SIG-M5 treated with dmso at 0.1 percent for 504 hours (cell line): ENCODE results near the gene GNB1L.
"Not testable (repeated sequence)": the region's sequence is repeated elsewhere in the genome, so short reads cannot be mapped to it uniquely, and the experiment has no call there.

Experiments
- DNase-seq: peaks from one replicate; lab custom pipeline; 2025; ENCODE audit not compliant: unreplicated experiment; lab: John Stamatoyannopoulos, UW

Gene GNB1L

GRCh38 chr22:19799322-19800190, 55.1 kb downstream of the GNB1L start:
- no peak for DNase-seq

GRCh38 chr22:19798891-19799293, 55.8 kb downstream of the GNB1L start:
- DNase-seq: no peak

- no peak for DNase-seq
Measured at GRCh38 chr22:19798003-19798665, 56.5 kb downstream of the GNB1L start.

GRCh38 chr22:19797086-19798002, 57.3 kb downstream of the GNB1L start:
- no peak for DNase-seq

- no peak for DNase-seq
Measured at GRCh38 chr22:19796160-19796559, 58.5 kb downstream of the GNB1L start.

DNA sequence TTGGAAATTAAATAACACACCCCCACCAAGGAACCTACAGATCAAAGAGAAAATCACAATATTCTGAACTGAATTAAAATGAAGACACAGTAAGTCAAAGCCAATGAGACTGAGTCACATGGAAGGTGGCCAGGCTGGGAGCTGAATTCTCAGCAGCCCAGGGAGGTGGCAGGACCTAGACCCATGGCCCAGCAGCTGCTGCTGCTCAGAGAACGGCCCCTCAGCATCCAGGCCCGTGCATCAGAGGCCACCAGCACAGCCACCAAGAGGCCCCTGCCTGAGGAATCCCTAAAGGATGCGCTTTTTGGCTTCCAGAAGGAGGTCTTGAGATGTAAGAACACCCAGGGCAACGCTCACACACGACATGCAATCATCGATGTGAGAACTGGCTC, 59.1 kb downstream of the GNB1L start:
- no peak for DNase-seq

GRCh38 chr22:19793661-19794310, 60.9 kb downstream of the GNB1L start:
- DNase-seq: no peak

- no peak for DNase-seq
Measured at GRCh38 chr22:19793161-19793560, 61.5 kb downstream of the GNB1L start.

DNA sequence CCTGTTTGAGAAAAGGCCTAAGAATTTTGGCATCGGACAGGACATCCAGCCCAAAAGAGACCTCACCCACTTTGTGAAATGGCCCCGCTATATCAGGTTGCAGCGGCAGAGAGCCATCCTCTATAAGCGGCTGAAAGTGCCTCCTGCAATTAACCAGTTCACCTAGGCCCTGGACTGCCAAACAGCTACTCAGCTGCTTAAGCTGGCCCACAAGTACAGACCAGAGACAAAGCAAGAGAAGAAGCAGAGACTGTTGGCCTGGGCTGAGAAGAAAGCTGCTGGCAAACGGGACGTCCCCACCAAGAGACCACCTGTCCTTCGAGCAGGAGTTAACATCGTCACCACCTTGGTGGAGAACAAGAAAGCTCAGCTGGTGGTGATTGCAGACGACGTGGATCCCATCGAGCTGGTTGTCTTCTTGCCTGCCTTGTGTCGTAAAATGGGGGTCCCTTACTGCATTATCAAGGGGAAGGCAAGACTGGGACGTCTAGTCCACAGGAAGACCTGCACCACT, 62.2 kb downstream of the GNB1L start:
- DNase-seq: not testable (repeated sequence)

GRCh38 chr22:19791894-19792293, 62.8 kb downstream of the GNB1L start:
- no peak for DNase-seq

DNA sequence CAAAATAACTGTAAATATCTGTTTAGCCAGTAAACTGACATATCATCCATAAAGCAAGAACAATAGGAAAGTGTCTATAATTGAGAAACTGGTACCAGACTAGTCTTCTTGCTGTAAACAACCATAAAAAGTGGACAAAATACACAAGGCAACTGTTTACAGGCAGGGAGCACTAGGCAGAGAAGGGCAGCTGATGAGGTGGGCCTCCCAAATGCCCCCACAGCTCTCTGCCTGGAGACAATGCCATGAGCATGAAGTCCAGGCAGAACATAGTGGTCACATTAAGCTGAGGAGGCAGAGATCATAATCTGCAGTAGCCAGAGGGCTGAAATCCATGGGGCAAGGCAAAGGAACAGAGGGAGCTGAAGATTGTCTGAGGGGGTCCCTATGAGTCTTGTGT, 63.4 kb downstream of the GNB1L start:
- no peak for DNase-seq

DNA sequence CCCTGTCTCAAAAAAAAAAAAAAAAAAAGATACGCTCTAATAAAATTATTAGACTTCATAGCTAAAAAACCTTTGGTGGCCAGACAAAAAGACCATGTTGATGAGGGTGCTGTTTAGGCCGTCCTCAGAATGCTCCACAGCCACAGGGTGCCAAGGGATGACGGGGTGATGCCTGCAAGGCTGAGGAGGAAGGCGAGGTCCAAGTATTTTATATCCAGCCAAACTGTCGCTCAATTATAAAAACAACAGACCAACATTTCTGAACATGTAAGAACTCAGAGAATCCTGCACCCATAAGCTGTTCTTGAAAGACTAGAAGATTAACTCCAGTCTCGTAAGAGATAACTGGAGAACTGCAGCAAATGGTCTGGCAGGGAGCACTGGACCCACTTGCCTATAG, 64.8 kb downstream of the GNB1L start:
- no peak for DNase-seq

DNA sequence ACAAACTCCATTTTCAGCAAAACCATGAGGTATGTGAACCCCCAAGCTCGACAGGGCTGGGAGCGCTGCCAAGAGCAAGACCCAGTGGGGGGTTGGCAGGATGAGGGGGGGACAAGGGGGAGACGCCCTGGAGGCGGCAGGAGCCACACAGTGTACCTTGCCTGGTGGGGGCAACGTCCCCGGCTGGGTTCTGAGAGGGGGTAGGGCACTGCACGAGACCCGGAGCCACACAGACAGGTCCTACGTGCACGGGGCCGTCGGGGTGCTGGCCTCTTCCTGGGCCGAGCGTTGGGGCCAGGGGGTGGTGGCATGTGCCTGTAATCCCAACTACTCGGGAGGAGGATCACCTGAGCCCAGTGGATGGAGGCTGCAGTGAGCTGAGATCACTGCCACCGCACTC, 65.3 kb downstream of the GNB1L start:
- DNase-seq: no peak

GRCh38 chr22:19788661-19789225, 65.9 kb downstream of the GNB1L start:
- no peak for DNase-seq

GRCh38 chr22:19787849-19788141, 66.9 kb downstream of the GNB1L start:
- no peak for DNase-seq

DNA sequence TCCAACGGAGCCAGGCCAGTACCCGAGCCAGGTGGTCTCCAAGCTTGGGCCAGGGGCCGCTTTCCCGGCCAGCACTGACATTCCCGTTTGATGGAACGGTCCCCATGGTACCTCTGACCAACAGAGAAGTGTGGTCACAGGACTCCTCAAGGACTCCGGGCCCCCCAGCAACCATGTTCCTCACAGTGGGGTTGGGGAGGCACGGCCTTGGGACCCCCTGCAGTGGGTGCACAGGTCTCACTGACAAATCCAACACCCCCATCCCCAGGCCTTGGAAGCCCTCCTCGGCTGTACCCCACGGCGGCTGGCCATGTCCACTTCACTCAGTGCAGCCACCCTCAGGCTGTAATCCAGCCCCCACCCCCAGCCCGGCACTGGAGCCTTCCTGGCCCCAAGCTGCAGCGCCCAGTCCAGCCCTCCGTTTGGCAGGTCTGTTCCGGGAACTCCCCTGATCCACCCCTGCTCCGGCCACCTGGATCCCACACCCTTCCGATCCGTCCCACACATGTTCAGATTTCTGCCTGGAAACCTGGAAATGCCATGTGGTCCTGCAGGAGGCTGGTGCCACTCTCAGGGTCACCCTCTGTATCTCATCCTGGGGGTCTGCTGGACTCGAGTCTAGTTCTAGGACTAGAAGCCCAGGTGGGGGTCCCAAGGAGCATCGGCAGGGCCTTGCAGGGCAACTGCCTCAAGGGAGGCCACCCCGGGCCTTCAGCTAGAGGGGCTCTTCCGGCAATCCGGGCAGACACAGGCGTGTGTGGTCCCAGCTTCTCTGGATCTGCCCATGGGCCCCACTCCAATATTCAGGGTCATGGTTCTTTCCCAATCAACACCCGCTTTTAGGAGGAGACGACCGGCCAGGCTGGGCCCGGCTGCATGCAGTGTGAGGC, 67.5 kb downstream of the GNB1L start:
- DNase-seq: no peak

- no peak for DNase-seq
Measured at GRCh38 chr22:19786264-19786585, 68.4 kb downstream of the GNB1L start.

GRCh38 chr22:19785461-19786263, 69.0 kb downstream of the GNB1L start:
- no peak for DNase-seq
